Measurements from ENCODE around the gene NANS.

DNA sequence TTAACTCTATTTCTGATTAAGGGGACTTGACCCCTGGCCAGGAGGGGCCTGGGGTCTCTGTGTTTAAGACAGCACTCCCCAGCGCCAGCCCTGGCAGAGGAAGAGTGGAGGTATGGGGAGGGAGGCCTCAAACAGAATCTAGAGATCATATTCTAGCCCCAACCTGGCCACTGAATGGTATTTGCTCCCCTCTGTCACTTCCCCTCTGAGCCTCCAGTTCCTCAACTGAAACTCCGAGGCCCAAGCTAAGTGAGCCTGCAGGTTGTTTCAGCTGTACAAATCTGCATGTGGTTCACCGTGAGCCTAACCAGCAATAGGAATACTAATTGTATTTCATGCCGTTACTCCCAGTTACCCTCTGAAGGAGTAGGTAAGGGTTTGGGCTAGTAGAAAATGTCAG is 37.4 kb upstream of the NANS start:
- TF ChIP-seq SUZ12 (IDR thresholded peaks at IDR 0.05; ENCODE audit: extremely low read depth, insufficient read depth, insufficient read length) (no peak), YY1 (IDR thresholded peaks at IDR 0.05; ENCODE audit: insufficient read depth, insufficient read length) (no peak)

Data from NT2/D1 (cell line).